ENCODE results near the gene SGPP2. TPM values are rescaled to one million over a fixed set of nuclear protein-coding genes. Genes with fewer than 3 reads are reported as not detected.
"Not testable (repeated sequence)": the region's sequence is repeated elsewhere in the genome, so short reads cannot be mapped to it uniquely, and the experiment has no call there.

The SGPP2 gene
- total and polyA plus RNA-seq, 2 donors from 2014 or later = 8.2 to 89.8 TPM

- TF ChIP-seq, protein P1, sequence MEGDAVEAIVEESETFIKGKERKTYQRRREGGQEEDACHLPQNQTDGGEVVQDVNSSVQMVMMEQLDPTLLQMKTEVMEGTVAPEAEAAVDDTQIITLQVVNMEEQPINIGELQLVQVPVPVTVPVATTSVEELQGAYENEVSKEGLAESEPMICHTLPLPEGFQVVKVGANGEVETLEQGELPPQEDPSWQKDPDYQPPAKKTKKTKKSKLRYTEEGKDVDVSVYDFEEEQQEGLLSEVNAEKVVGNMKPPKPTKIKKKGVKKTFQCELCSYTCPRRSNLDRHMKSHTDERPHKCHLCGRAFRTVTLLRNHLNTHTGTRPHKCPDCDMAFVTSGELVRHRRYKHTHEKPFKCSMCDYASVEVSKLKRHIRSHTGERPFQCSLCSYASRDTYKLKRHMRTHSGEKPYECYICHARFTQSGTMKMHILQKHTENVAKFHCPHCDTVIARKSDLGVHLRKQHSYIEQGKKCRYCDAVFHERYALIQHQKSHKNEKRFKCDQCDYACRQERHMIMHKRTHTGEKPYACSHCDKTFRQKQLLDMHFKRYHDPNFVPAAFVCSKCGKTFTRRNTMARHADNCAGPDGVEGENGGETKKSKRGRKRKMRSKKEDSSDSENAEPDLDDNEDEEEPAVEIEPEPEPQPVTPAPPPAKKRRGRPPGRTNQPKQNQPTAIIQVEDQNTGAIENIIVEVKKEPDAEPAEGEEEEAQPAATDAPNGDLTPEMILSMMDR (IDR thresholded peaks at IDR 0.05; ENCODE audit: borderline replicate concordance, extremely low read depth, insufficient read depth) = no peak
- FAIRE-seq (no peak), DNase-seq (no peak)
- Histone ChIP-seq H3K9ac (ENCODE audit: low read length in 3 of 3) (no peak overlapping the region), H3K36me3 (ENCODE audit: control insufficient read depth in 2 of 3, insufficient read depth in 3 of 3, low read length in 3 of 3) (no peaks in the 10 kb centered on the region), H3K27me3 (ENCODE audit: control insufficient read depth, insufficient read depth, low read length) (no peaks in the 10 kb centered on the region), H3K4me3 (ENCODE audit: low read length in 3 of 3) (no peak overlapping the region), H3K4me1 (ENCODE audit: control insufficient read depth in 2 of 3, insufficient read depth in 2 of 3, low read depth in 1 of 3, low read length in 3 of 3) (no peaks in the 10 kb centered on the region), H3K9me3 (ENCODE audit: control insufficient read depth in 2 of 3, insufficient read depth in 1 of 3, low read length in 3 of 3) (no peaks in the 10 kb centered on the region), H3K27ac (ENCODE audit: low read depth in 2 of 2, low read length in 2 of 2) (no peak overlapping the region)
- intact Hi-C loops (cut with DNase I) = no loop called here
Measured at GRCh38 chr2:222408684-222409083, 15.7 kb upstream of the SGPP2 start.

DNA sequence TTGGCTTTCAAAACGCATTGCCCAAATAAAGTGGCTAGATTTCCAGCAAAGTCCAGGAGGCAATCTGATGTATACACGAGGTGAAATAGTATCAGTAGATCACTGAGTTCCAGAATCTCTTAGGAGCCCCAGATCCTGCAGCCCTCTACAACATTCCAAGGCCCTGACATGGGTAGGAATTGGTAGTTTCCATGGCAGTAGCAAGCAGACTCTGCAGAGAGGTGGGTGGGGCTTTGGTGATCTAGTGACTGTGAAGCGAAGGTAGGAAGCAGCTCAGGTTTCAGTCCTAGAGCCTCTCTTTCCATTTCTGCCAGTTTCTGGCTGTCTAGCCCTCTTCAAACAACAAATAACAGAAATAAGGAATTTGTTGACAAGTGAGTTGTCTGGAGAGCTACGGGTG is 13.8 kb upstream of the SGPP2 start:
- FAIRE-seq (no peak), DNase-seq (peak in 4 of 5 donors; percentile 78 to 92 (median 88))
- no peak overlapping the region for H3K27ac ChIP-seq (ENCODE audit: low read depth in 2 of 2, low read length in 2 of 2)

DNA sequence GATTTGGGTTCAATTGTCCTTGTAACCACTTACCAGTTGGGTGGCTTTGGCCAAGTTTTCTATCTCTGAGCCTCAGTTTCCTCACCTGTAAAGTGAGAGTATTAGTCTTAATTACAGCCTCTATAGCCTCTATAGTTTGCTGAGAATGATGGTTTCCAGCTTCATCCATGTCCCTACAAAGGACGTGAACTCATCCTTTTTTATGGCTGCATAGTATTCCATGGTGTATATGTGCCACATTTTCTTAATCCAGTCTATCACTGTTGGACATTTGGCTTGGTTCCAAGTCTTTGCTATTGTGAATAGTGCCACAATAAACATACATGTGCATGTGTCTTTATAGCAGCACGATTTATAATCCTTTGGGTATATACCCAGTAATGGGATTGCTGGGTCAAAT is 12.0 kb upstream of the SGPP2 start:
- H3K4me1 ChIP-seq (ENCODE audit: control insufficient read depth in 2 of 3, insufficient read depth in 2 of 3, low read depth in 1 of 3, low read length in 3 of 3); H3K9me3 ChIP-seq (ENCODE audit: control insufficient read depth in 2 of 3, insufficient read depth in 1 of 3, low read length in 3 of 3); H3K27ac ChIP-seq (ENCODE audit: low read depth in 2 of 2, low read length in 2 of 2); FAIRE-seq; DNase-seq; H3K27me3 ChIP-seq (ENCODE audit: control insufficient read depth, insufficient read depth, low read length); H3K36me3 ChIP-seq (ENCODE audit: control insufficient read depth in 2 of 3, insufficient read depth in 3 of 3, low read length in 3 of 3); H3K4me3 ChIP-seq (ENCODE audit: low read length in 3 of 3); H3K9ac ChIP-seq (ENCODE audit: low read length in 3 of 3); intact Hi-C loops (cut with DNase I): not testable (repeated sequence)

More for the DNA sequence above, 13.8 kb upstream of the SGPP2 start:
- no peaks in the 10 kb centered on the region for H3K27me3 ChIP-seq (ENCODE audit: control insufficient read depth, insufficient read depth, low read length)
- H3K4me1 ChIP-seq (ENCODE audit: control insufficient read depth in 2 of 3, insufficient read depth in 2 of 3, low read depth in 1 of 3, low read length in 3 of 3) = no peaks in the 10 kb centered on the region
- TF ChIP-seq, protein P1 (IDR thresholded peaks at IDR 0.05; ENCODE audit: borderline replicate concordance, extremely low read depth, insufficient read depth) = no peak
- no peak overlapping the region for H3K9ac ChIP-seq (ENCODE audit: low read length in 3 of 3)
- no peaks in the 10 kb centered on the region for H3K9me3 ChIP-seq (ENCODE audit: control insufficient read depth in 2 of 3, insufficient read depth in 1 of 3, low read length in 3 of 3)
- no peaks in the 10 kb centered on the region for H3K36me3 ChIP-seq (ENCODE audit: control insufficient read depth in 2 of 3, insufficient read depth in 3 of 3, low read length in 3 of 3)
- no peak overlapping the region for H3K4me3 ChIP-seq (ENCODE audit: low read length in 3 of 3)
- intact Hi-C loops (cut with DNase I) = no loop called here

GRCh38 chr2:222413295-222413911 is 10.9 kb upstream of the SGPP2 start:
- H3K9ac ChIP-seq (ENCODE audit: low read length in 3 of 3) = no peak overlapping the region
- intact Hi-C loops (cut with DNase I) = no loop called here
- no peak overlapping the region for H3K4me3 ChIP-seq (ENCODE audit: low read length in 3 of 3)
- H3K4me1 ChIP-seq (ENCODE audit: control insufficient read depth in 2 of 3, insufficient read depth in 2 of 3, low read depth in 1 of 3, low read length in 3 of 3) = no peaks in the 10 kb centered on the region
- H3K36me3 ChIP-seq (ENCODE audit: control insufficient read depth in 2 of 3, insufficient read depth in 3 of 3, low read length in 3 of 3) = no peaks in the 10 kb centered on the region
- FAIRE-seq (no peak), DNase-seq (no peak)
- no peak overlapping the region for H3K27ac ChIP-seq (ENCODE audit: low read depth in 2 of 2, low read length in 2 of 2)
- H3K27me3 ChIP-seq (ENCODE audit: control insufficient read depth, insufficient read depth, low read length) = no peaks in the 10 kb centered on the region
- TF ChIP-seq, protein P1 (IDR thresholded peaks at IDR 0.05; ENCODE audit: borderline replicate concordance, extremely low read depth, insufficient read depth) = no peak
- no peaks in the 10 kb centered on the region for H3K9me3 ChIP-seq (ENCODE audit: control insufficient read depth in 2 of 3, insufficient read depth in 1 of 3, low read length in 3 of 3)
